Breast epithelium (tissue), 4 donors: ENCODE results near the gene FUNDC2. TPM values are rescaled to one million over a fixed set of nuclear protein-coding genes. Genes with fewer than 3 reads are reported as not detected.
A peak's percentile ranks its signal among the peaks of the same experiment; 100 is the strongest.

ENCODE experiments used
- DNase-seq, 2 donors: peaks; one replicate each; pipeline ENCODE4 v3.0.0-alpha.2; 2019; ENCODE audit warnings: low spot score in 2 of 2
- H3K27ac ChIP-seq, 2 donors: fragments of 200-600 bp; sonication (generic) in 1 of 2; one replicate each; pipeline ENCODE4 v1.5.1; 2016 to 2019; ENCODE audit warnings: mild to moderate bottlenecking in 1 of 2
- H3K27me3 ChIP-seq, 2 donors: fragments of 200-600 bp; sonication (generic) in 1 of 2; one replicate each; pipeline versions ENCODE4 v1.5.1 to v1.6.0; 2017 to 2019; ENCODE audit warnings: control low read depth in 1 of 2, mild to moderate bottlenecking in 1 of 2
- H3K36me3 ChIP-seq: fragments of 200-600 bp; one replicate; pipeline ENCODE4 v1.5.1; 2019
- H3K4me1 ChIP-seq, 2 donors: fragments of 200-600 bp; sonication (generic); one replicate each; pipeline ENCODE4 v1.5.1; 2016 to 2019; ENCODE audit warnings: control low read depth in 1 of 2
- H3K4me3 ChIP-seq, 3 donors: fragments of 200-600 bp; sonication (generic); 1 replicate in 2 of 3; 2 replicates in 1 of 3; pipeline ENCODE4 v1.5.1; 2016 to 2019; ENCODE audit warnings: mild to moderate bottlenecking in 3 of 3, moderate library complexity in 2 of 3
- H3K9me3 ChIP-seq, 2 donors: fragments of 200-600 bp; sonication (generic) in 1 of 2; one replicate each; pipeline ENCODE4 v1.5.1; 2016 to 2019; ENCODE audit warnings: control low read depth in 1 of 2
- POLR2A ChIP-seq: fragments of 450-650 bp; IDR thresholded peaks from one replicate; pipeline ENCODE4 v1.6.1; 2016; ENCODE audit warnings: antibody characterized with exemption, mild to moderate bottlenecking, moderate library complexity
- POLR2AphosphoS5 ChIP-seq, 3 donors: sonication (generic); formaldehyde crosslinking; IDR thresholded peaks; one replicate each; pipeline ENCODE4 v1.6.1; 2017; ENCODE audit warnings: antibody characterized with exemption in 3 of 3
- intact Hi-C: fragments of 100-400 bp; cut with DNase I; formaldehyde crosslinking; loops from one replicate; pipeline ENCODE4 v1.15.1; 2023; ENCODE audit warnings: low total_unique reads
- total RNA-seq, 3 donors: library from RNA; depleted of rRNA; stranded (reverse); fragments of >200 nt; gene quantifications; one replicate each; pipeline ENCODE4 v1.1.0, GENCODE V29; 2016
- TF ChIP-seq, protein P1 (sequence below), 3 donors: fragments of 450-650 bp; IDR thresholded peaks; one replicate each; pipeline ENCODE4 v1.5.1; 2016 to 2017; ENCODE audit warnings: antibody characterized with exemption in 3 of 3, mild to moderate bottlenecking in 3 of 3, moderate library complexity in 3 of 3

The FUNDC2 gene
- total RNA-seq, 3 donors from 2014 or later: 76.7 to 99.0 (median 81.0) TPM

DNA sequence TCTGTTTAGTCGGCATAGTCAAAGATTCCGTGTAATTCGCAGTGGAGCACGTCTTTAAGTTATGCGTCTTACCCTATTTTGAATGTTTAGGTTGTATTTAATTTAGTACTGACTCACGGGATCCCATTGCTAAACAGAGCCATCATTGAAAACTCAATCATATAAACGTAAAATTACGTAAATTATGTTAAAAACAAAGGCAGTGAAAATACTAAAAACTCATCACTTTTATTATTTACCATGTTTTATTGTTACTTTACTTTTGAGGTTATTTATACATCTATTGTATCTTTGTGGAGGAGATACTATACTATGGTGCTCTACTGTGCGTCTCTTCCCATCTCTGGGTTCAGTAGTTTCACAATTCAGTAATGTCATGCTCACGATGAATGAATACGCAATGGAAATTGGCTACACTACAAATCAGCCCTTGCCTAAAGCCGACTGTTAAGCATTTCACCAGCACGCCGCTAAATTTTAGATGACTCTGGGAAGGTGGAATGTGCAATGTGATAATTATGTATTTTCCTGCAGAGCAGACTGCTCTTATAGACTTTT is 944 bp downstream of the FUNDC2 start:
- Histone ChIP-seq H3K9me3 (no peaks in the 10 kb centered on the region), H3K4me3 (peak overlapping the region; percentile 55 to 83 (median 65)), H3K27me3 (no peaks in the 10 kb centered on the region), H3K36me3 (no peaks in the 10 kb centered on the region), H3K4me1 (no peaks in the 10 kb centered on the region), H3K27ac (peak overlapping the region; percentile 95 to 99)
- DNase-seq: no peak
- intact Hi-C loops: loop anchor here (2.0 kb wide), 1 partner anchor 109 kb away; no protein-coding TSS in a partner anchor
- TF ChIP-seq POLR2AphosphoS5 (IDR thresholded peaks at IDR 0.05): peak in 1 of 3 donors; percentile 5
- peak; percentile 56 for TF ChIP-seq POLR2A
- TF ChIP-seq, protein P1, sequence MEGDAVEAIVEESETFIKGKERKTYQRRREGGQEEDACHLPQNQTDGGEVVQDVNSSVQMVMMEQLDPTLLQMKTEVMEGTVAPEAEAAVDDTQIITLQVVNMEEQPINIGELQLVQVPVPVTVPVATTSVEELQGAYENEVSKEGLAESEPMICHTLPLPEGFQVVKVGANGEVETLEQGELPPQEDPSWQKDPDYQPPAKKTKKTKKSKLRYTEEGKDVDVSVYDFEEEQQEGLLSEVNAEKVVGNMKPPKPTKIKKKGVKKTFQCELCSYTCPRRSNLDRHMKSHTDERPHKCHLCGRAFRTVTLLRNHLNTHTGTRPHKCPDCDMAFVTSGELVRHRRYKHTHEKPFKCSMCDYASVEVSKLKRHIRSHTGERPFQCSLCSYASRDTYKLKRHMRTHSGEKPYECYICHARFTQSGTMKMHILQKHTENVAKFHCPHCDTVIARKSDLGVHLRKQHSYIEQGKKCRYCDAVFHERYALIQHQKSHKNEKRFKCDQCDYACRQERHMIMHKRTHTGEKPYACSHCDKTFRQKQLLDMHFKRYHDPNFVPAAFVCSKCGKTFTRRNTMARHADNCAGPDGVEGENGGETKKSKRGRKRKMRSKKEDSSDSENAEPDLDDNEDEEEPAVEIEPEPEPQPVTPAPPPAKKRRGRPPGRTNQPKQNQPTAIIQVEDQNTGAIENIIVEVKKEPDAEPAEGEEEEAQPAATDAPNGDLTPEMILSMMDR (IDR thresholded peaks at IDR 0.05): no peak

DNA sequence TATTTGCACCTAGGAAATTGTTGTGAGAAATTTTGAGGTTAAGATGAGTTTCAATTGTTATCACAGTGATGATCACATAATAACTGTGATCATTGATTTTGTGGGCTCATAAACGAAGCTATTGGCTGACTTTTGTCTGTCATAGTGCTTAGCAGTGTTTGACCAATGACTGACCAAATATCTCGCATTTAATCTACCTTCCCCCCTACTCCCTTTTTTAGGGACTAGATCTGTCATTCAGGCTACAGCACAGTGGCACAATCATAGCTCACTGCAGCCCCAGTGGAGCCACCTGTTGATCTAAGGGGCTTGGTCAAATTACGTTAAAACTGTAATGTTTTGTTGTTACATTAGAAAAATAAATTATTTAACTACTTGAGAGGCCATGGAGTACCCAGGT is 1.5 kb downstream of the FUNDC2 start:
- Histone ChIP-seq H3K4me1 (no peaks in the 10 kb centered on the region), H3K36me3 (no peaks in the 10 kb centered on the region), H3K27ac (peak overlapping the region; percentile 62 to 95), H3K27me3 (no peaks in the 10 kb centered on the region), H3K4me3 (peak overlapping the region; percentile 55 to 83 (median 65)), H3K9me3 (no peaks in the 10 kb centered on the region)
- intact Hi-C loops: no loop called here
- no peak for DNase-seq
- TF ChIP-seq, protein P1 (IDR thresholded peaks at IDR 0.05): no peak
- TF ChIP-seq POLR2AphosphoS5 (IDR thresholded peaks at IDR 0.05) (no peak), POLR2A (no peak)

DNA sequence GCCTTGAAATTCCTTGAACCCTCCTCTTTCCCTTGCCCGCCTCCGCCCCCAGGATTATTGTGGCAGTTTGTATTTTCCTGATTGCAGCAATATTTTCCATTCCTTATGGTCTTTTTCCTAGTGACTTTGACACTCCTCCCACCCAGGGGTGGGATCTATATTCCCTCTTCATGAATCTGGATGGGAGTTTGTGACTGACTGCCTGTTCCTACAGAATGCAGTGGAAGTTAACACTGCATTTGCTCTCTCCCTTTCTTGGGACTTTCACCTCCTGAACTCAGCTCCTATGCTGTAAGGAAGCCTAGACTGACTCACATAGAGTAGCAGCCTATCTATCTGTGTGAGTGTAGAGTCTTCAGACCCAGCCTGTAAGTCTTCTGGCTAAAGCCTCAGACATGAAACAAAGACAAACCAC is 2.2 kb downstream of the FUNDC2 start:
- H3K4me1 ChIP-seq: no peaks in the 10 kb centered on the region
- intact Hi-C loops: no loop called here
- TF ChIP-seq POLR2A (no peak), POLR2AphosphoS5 (IDR thresholded peaks at IDR 0.05) (no peak)
- TF ChIP-seq, protein P1 (IDR thresholded peaks at IDR 0.05): no peak
- H3K4me3 ChIP-seq: no peak overlapping the region
- no peaks in the 10 kb centered on the region for H3K36me3 ChIP-seq
- DNase-seq: no peak
- no peaks in the 10 kb centered on the region for H3K9me3 ChIP-seq
- peak overlapping the region; percentile 34 to 95 for H3K27ac ChIP-seq
- no peaks in the 10 kb centered on the region for H3K27me3 ChIP-seq

DNA sequence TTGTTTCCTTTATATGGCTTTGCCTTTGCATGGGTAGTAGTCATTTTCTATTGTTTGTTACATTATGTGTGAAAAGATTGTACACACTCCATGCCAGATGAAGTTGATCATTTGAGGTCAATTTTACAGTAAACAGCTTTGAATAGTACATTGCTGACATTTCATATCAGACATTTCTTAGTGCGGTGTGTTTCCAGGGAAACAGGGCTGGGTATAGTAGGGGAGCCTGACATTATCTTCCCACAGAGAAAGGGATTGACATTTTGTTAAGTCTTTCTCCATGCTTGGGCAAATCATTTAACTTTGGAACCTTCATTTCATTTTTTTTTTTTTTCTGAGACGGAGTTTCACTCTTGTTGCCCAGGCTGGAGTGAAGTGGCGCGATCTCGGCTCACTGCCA is 5.0 kb downstream of the FUNDC2 start:
- no peak for DNase-seq
- H3K9me3 ChIP-seq: peaks cover 0 to 12% of the 10 kb centered on the region in 2 donors
- TF ChIP-seq POLR2AphosphoS5 (IDR thresholded peaks at IDR 0.05) (no peak), POLR2A (no peak)
- TF ChIP-seq, protein P1 (IDR thresholded peaks at IDR 0.05): no peak
- H3K4me1 ChIP-seq: no peaks in the 10 kb centered on the region
- no peak overlapping the region for H3K4me3 ChIP-seq
- no peak overlapping the region for H3K27ac ChIP-seq
- no peaks in the 10 kb centered on the region for H3K27me3 ChIP-seq
- intact Hi-C loops: no loop called here
- H3K36me3 ChIP-seq: no peaks in the 10 kb centered on the region

DNA sequence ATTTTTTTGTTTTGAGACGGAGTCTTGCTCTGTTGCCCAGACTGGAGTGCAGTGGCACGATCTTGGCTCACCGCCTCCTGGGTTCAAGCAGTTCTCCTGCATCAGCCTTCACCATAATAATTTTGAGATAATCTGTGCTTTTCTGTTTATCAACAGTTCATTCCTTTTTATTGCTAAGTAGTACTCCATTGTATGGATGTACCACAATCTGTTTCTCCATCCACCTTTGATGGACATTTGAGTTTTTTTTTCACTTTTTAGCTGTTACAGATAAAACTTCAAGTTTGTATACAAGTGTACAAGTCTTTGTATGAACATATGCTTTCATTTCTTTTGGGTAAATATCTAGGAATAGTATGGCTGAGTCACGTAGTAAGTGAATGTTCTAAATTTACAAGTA is 9.0 kb downstream of the FUNDC2 start:
- DNase-seq: no peak
- intact Hi-C loops: no loop called here
- Histone ChIP-seq H3K4me3 (no peak overlapping the region), H3K36me3 (no peaks in the 10 kb centered on the region), H3K27ac (no peak overlapping the region), H3K27me3 (no peaks in the 10 kb centered on the region), H3K9me3 (peaks cover 0 to 12% of the 10 kb centered on the region in 2 donors), H3K4me1 (no peaks in the 10 kb centered on the region)
- TF ChIP-seq, protein P1 (IDR thresholded peaks at IDR 0.05): no peak
- TF ChIP-seq POLR2AphosphoS5 (IDR thresholded peaks at IDR 0.05): no peak
- TF ChIP-seq POLR2A: no peak
